DND-41 (cell line): ENCODE data around the gene AK5.

Experiments
- ATAC-seq: fragments of 200-7000 bp; cut with Tn5 transposase; 3 replicates; pipeline ENCODE4 v1.9.1; 2021; ENCODE audit warnings: low read depth; ENCODE audit not compliant: insufficient read depth
- DNase-seq: peaks from one replicate; pipeline ENCODE4 v3.0.0-alpha.2; 2020
- H2AFZ ChIP-seq: 2 replicates; pipeline ENCODE4 v1.6.0; 2012; ENCODE audit warnings: low read depth, low read length
- H3K27ac ChIP-seq: 2 replicates; pipeline ENCODE4 v1.5.1; 2012; ENCODE audit warnings: low read length, inconsistent platforms
- H3K27me3 ChIP-seq: fragments of 200-600 bp; sonication (generic); 2 replicates; pipeline ENCODE4 v1.6.0; 2012; ENCODE audit warnings: low read length, mild to moderate bottlenecking, inconsistent platforms; ENCODE audit not compliant: insufficient read depth, poor library complexity
- H3K36me3 ChIP-seq: 2 replicates; pipeline ENCODE4 v1.5.1; 2012; ENCODE audit warnings: low read length, inconsistent platforms; ENCODE audit not compliant: insufficient read depth
- H3K4me1 ChIP-seq: 2 replicates; pipeline ENCODE4 v1.5.1; 2012; ENCODE audit warnings: mild to moderate bottlenecking, low read length; ENCODE audit not compliant: insufficient read depth
- H3K4me2 ChIP-seq: 2 replicates; pipeline ENCODE4 v1.6.0; 2012; ENCODE audit warnings: mild to moderate bottlenecking, moderate library complexity, low read length, inconsistent platforms; ENCODE audit not compliant: insufficient read depth
- H3K4me3 ChIP-seq, 2 experiments: fragments of 200-600 bp in 1 of 2; shearing (Covaris generic) in 1 of 2; 2 replicates each; pipeline ENCODE4 v1.5.1; 2012 to 2016; ENCODE audit warnings: inconsistent platforms in 2 of 2, low read length in 2 of 2, mild to moderate bottlenecking in 2 of 2, low read depth in 1 of 2, moderate library complexity in 1 of 2
- H3K79me2 ChIP-seq: 2 replicates; pipeline ENCODE4 v1.6.0; 2012; ENCODE audit warnings: low read length, inconsistent platforms; ENCODE audit not compliant: insufficient read depth
- H3K9ac ChIP-seq: 2 replicates; pipeline ENCODE4 v1.6.0; 2012; ENCODE audit warnings: low read depth, mild to moderate bottlenecking, inconsistent platforms, low read length, moderate library complexity
- H3K9me3 ChIP-seq: 2 replicates; pipeline ENCODE4 v1.5.1; 2012; ENCODE audit warnings: low read length, moderate library complexity, mild to moderate bottlenecking, inconsistent platforms; ENCODE audit not compliant: insufficient read depth, severe bottlenecking
- H4K20me1 ChIP-seq: 2 replicates; pipeline ENCODE4 v1.6.0; 2012; ENCODE audit warnings: low read length; ENCODE audit not compliant: insufficient read depth
- EZH2 ChIP-seq: IDR thresholded peaks from 3 replicates; pipeline ENCODE4 v1.6.1; 2012; ENCODE audit warnings: borderline replicate concordance, low read depth, mild to moderate bottlenecking, moderate library complexity, low read length, inconsistent platforms; ENCODE audit not compliant: severe bottlenecking
- TF ChIP-seq, protein P1 (sequence below): IDR thresholded peaks from 2 replicates; pipeline ENCODE4 v1.5.1; 2012; ENCODE audit warnings: borderline replicate concordance, low read length, moderate library complexity, mild to moderate bottlenecking; ENCODE audit not compliant: poor library complexity, severe bottlenecking; ENCODE audit errors: extremely low read depth

The AK5 gene

GRCh38 chr1:77354536-77354935, 72.7 kb downstream of the AK5 start:
- H3K4me2 ChIP-seq: no peak overlapping the region
- no peak overlapping the region for H2AFZ ChIP-seq
- TF ChIP-seq, protein P1, sequence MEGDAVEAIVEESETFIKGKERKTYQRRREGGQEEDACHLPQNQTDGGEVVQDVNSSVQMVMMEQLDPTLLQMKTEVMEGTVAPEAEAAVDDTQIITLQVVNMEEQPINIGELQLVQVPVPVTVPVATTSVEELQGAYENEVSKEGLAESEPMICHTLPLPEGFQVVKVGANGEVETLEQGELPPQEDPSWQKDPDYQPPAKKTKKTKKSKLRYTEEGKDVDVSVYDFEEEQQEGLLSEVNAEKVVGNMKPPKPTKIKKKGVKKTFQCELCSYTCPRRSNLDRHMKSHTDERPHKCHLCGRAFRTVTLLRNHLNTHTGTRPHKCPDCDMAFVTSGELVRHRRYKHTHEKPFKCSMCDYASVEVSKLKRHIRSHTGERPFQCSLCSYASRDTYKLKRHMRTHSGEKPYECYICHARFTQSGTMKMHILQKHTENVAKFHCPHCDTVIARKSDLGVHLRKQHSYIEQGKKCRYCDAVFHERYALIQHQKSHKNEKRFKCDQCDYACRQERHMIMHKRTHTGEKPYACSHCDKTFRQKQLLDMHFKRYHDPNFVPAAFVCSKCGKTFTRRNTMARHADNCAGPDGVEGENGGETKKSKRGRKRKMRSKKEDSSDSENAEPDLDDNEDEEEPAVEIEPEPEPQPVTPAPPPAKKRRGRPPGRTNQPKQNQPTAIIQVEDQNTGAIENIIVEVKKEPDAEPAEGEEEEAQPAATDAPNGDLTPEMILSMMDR: no peak
- TF ChIP-seq EZH2: no peak
- no peak overlapping the region for H3K9ac ChIP-seq
- DNase-seq: no peak
- H3K27me3 ChIP-seq: no peaks in the 10 kb centered on the region
- no peaks in the 10 kb centered on the region for H4K20me1 ChIP-seq
- no peaks in the 10 kb centered on the region for H3K36me3 ChIP-seq
- H3K79me2 ChIP-seq: no peaks in the 10 kb centered on the region
- no peak for ATAC-seq
- no peaks in the 10 kb centered on the region for H3K9me3 ChIP-seq
- no peaks in the 10 kb centered on the region for H3K4me1 ChIP-seq
- no peak overlapping the region for H3K27ac ChIP-seq
- H3K4me3 ChIP-seq: no peak overlapping the region

GRCh38 chr1:77355010-77355409, 73.2 kb downstream of the AK5 start:
- no peak overlapping the region for H3K9ac ChIP-seq
- no peak for ATAC-seq

DNA sequence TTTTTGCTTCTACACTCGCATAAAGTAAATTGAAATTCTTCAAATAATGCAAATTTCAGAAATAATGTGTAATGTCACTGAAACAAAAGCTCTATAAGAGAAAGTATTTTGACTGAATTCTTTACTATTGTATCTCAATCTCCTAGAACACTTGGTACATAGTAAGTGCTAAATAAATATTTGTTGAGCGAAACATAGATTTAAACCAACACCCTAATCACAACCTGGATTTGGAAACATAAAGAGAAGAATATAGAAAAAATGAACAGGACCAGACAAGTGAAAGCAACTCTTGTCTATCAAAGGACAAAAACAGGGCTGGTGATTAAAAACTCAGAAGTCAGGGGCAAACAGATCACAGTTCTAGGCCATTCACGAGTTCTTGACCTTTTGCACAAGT, 74.3 kb downstream of the AK5 start:
- ATAC-seq: no peak
- H3K27ac ChIP-seq: no peak overlapping the region
- H3K27me3 ChIP-seq: no peaks in the 10 kb centered on the region
- no peak overlapping the region for H3K4me2 ChIP-seq
- H3K4me3 ChIP-seq: no peak overlapping the region
- H3K79me2 ChIP-seq: no peaks in the 10 kb centered on the region
- no peak for TF ChIP-seq EZH2
- TF ChIP-seq, protein P1: no peak
- H3K4me1 ChIP-seq: no peaks in the 10 kb centered on the region
- no peaks in the 10 kb centered on the region for H3K9me3 ChIP-seq
- H3K9ac ChIP-seq: no peak overlapping the region
- DNase-seq: no peak
- no peak overlapping the region for H2AFZ ChIP-seq
- no peaks in the 10 kb centered on the region for H4K20me1 ChIP-seq
- H3K36me3 ChIP-seq: no peaks in the 10 kb centered on the region

More at GRCh38 chr1:77355010-77355409, 73.2 kb downstream of the AK5 start:
- Histone ChIP-seq H3K4me2 (no peak overlapping the region), H3K27me3 (no peaks in the 10 kb centered on the region), H3K36me3 (no peaks in the 10 kb centered on the region), H3K4me3 (no peak overlapping the region), H3K27ac (no peak overlapping the region), H4K20me1 (no peaks in the 10 kb centered on the region), H3K4me1 (no peaks in the 10 kb centered on the region), H3K79me2 (no peaks in the 10 kb centered on the region), H3K9me3 (no peaks in the 10 kb centered on the region), H2AFZ (no peak overlapping the region)
- no peak for DNase-seq
- TF ChIP-seq, protein P1: no peak
- no peak for TF ChIP-seq EZH2

DNA sequence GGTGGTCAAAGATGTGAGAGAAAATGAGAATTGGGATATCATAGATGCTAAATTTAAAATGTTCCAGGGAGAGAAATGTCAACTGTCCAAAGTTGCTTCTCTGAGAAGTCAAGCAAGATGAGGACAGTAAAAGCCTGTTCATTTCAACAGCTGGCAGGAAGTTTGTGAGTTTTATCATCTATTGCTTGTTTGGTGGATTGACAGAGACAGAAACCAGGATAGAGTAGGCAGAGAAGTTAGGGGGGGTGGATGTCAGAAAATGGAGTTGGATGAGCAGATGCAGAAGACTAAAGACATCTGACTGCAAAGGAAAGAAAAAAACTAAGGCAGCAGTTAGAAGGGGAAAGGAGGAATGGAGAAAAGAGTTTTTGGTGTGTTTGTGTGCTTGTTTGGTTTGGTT, 78.4 kb downstream of the AK5 start:
- no peak for DNase-seq
- Histone ChIP-seq H3K9ac (no peak overlapping the region), H3K4me3 (no peak overlapping the region), H3K79me2 (no peaks in the 10 kb centered on the region), H3K4me1 (no peaks in the 10 kb centered on the region), H3K36me3 (no peaks in the 10 kb centered on the region), H2AFZ (no peak overlapping the region), H3K27ac (no peak overlapping the region), H3K27me3 (no peaks in the 10 kb centered on the region), H3K4me2 (no peak overlapping the region), H4K20me1 (no peaks in the 10 kb centered on the region), H3K9me3 (no peaks in the 10 kb centered on the region)
- no peak for ATAC-seq
- TF ChIP-seq, protein P1: no peak
- TF ChIP-seq EZH2: no peak
